Measurements from ENCODE around the gene KCND1. TPM values are rescaled to one million over a fixed set of nuclear protein-coding genes. Genes with fewer than 3 reads are reported as not detected.

KCND1 gene
- total RNA-seq, 4 donors from 2014 or later = 1.9 to 11.3 (median 3.7) TPM

- ATAC-seq (ENCODE audit: low FRiP score) (no peak), DNase-seq (ENCODE audit: low spot score) (no peak)
- no peak for TF ChIP-seq CTCF (IDR thresholded peaks at IDR 0.05)
These were observed 32.0 kb downstream of the KCND1 start for GRCh38 chrX:48939524-48940228.

GRCh38 chrX:48938721-48939425 lies 32.8 kb downstream of the KCND1 start:
- DNase-seq (ENCODE audit: low spot score) (no peak), ATAC-seq (ENCODE audit: low FRiP score) (no peak)
- no peak for TF ChIP-seq CTCF (IDR thresholded peaks at IDR 0.05)

GRCh38 chrX:48937054-48937907 lies 34.4 kb downstream of the KCND1 start:
- peak; percentile 13 for ATAC-seq (ENCODE audit: low FRiP score)

GRCh38 chrX:48936429-48937053 lies 35.1 kb downstream of the KCND1 start:
- no peak for ATAC-seq (ENCODE audit: low FRiP score)
- TF ChIP-seq CTCF (IDR thresholded peaks at IDR 0.05) = no peak
- DNase-seq (ENCODE audit: low spot score) = no peak

More at GRCh38 chrX:48937054-48937907, 34.4 kb downstream of the KCND1 start:
- no peak for TF ChIP-seq CTCF (IDR thresholded peaks at IDR 0.05)
- no peak for DNase-seq (ENCODE audit: low spot score)

GRCh38 chrX:48935301-48935670 lies 36.4 kb downstream of the KCND1 start:
- DNase-seq (ENCODE audit: low spot score) (no peak), ATAC-seq (ENCODE audit: low FRiP score) (no peak)
- TF ChIP-seq CTCF (IDR thresholded peaks at IDR 0.05) = no peak

GRCh38 chrX:48934581-48935300 lies 36.9 kb downstream of the KCND1 start:
- no peak for DNase-seq (ENCODE audit: low spot score)
- ATAC-seq (ENCODE audit: low FRiP score) = no peak
- no peak for TF ChIP-seq CTCF (IDR thresholded peaks at IDR 0.05)
